OCI-LY1 (cell line): Measurements from ENCODE around the gene LGALSL.

Experiments
- CTCF ChIP-seq: fragments of 200-600 bp; sonication (generic), shearing (Covaris generic); IDR thresholded peaks from 2 replicates; pipeline ENCODE4 v1.5.1; 2017; ENCODE audit warnings: mild to moderate bottlenecking, antibody characterized with exemption, low read length, moderate library complexity, mixed read lengths
- EZH2 ChIP-seq: fragments of 200-600 bp; sonication (generic), shearing (Covaris generic); IDR thresholded peaks from 2 replicates; pipeline ENCODE4 v1.8.0; 2017; ENCODE audit warnings: borderline replicate concordance, mixed run types, mild to moderate bottlenecking, antibody characterized with exemption, low read length, moderate library complexity, mixed read lengths

- no peak for TF ChIP-seq CTCF
- TF ChIP-seq EZH2 = no peak
These were observed 17.6 kb downstream of the LGALSL start for GRCh38 chr2:64471600-64471999.
